Vagina (tissue), 2 donors: Measurements from ENCODE around the gene ZSCAN2. TPM values are rescaled to one million over a fixed set of nuclear protein-coding genes. Genes with fewer than 3 reads are reported as not detected.
"Not testable (repeated sequence)": the region's sequence is repeated elsewhere in the genome, so short reads cannot be mapped to it uniquely, and the experiment has no call there.

Source experiments
- DNase-seq, 2 donors: peaks; one replicate each; pipeline ENCODE4 v3.0.0-alpha.2; 2017; ENCODE audit errors: extremely low spot score in 2 of 2
- H3K27ac ChIP-seq: fragments of 200-600 bp; sonication (generic); one replicate; pipeline ENCODE4 v1.5.1; 2019
- H3K27me3 ChIP-seq: fragments of 200-600 bp; sonication (generic); one replicate; pipeline ENCODE4 v1.5.1; 2019
- H3K36me3 ChIP-seq, 2 donors: fragments of 200-600 bp; sonication (generic); one replicate each; pipeline ENCODE4 v1.5.1; 2017 to 2019
- H3K4me1 ChIP-seq: fragments of 200-600 bp; sonication (generic); one replicate; pipeline ENCODE4 v1.5.1; 2019
- H3K4me3 ChIP-seq, 2 donors: fragments of 200-600 bp; sonication (generic); 1 replicate in 1 of 2; 2 replicates in 1 of 2; pipeline ENCODE4 v1.5.1; 2016 to 2019
- H3K9me3 ChIP-seq: fragments of 200-600 bp; sonication (generic); one replicate; pipeline ENCODE4 v1.5.1; 2019
- CTCF ChIP-seq, 3 experiments: fragments of 450-650 bp in 2 of 3; fragments of 200-600 bp in 1 of 3; sonication (generic) in 1 of 3; IDR thresholded peaks; one replicate each; pipeline ENCODE4 v1.5.1; 2017 to 2019; ENCODE audit warnings: antibody characterized with exemption in 3 of 3, mild to moderate bottlenecking in 2 of 3, moderate library complexity in 2 of 3
- POLR2A ChIP-seq, 2 donors: fragments of 450-650 bp; IDR thresholded peaks; one replicate each; pipeline ENCODE4 v1.6.1; 2017; ENCODE audit warnings: antibody characterized with exemption in 2 of 2, mild to moderate bottlenecking in 2 of 2, moderate library complexity in 2 of 2
- POLR2AphosphoS5 ChIP-seq, 2 donors: sonication (generic); formaldehyde crosslinking; IDR thresholded peaks; one replicate each; pipeline ENCODE4 v1.9.0; 2017; ENCODE audit warnings: antibody characterized with exemption in 2 of 2, mild to moderate bottlenecking in 2 of 2, low read depth in 1 of 2; ENCODE audit not compliant: insufficient read depth in 1 of 2
- intact Hi-C: fragments of 100-400 bp; cut with DNase I; formaldehyde crosslinking; loops from one replicate; pipeline ENCODE4 v1.15.1; 2023
- total RNA-seq: library from RNA; depleted of rRNA; stranded (reverse); fragments of >200 nt; gene quantifications from one replicate; pipeline ENCODE4 v1.2.3, GENCODE V29; 2016

ZSCAN2 gene
- total RNA-seq: 7.9 TPM

DNA sequence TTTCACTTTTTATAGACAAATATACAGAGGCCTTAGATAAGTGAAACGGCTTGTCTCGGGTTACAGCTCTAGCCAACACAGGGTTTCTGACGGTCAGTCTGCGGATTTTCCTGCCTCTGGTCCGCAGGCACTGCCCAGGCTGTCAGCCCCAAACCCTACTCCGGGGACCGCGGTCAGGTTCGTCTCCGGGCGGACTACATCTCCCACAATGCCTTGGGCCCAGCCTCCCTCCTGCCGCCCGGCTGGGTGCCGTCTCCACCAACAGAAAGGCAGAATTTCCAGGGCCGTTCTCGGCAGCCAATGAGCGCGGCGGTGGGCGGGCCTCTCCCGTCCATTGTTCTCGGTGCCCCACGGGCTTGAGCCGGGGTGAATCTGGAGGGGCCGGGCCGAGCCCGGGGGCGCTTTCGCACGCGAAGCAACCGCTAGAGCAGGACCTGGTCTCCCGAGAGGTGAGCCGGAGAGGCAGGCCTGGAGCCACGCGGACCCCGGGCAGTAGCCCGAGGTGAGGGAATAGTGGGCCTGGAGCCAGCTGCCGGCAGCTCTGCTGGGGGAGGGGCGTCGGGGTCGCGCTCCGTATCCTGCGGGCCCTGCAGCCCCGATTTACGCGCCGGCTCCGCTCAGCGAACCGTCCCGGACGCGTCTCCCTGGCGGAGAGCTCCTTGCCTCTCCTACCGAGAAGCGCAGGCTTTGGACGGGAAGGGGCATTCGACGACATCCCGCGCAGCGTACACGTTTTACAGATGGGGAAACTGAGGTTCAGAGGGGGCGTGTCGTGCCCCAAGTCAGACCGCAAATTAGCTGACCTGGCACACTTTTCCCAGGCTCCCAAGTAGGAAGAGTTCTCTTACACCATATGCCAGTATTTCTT lies at the start of gene ZSCAN2:
Gene ZSCAN2, plus strand, starts transcription at position 323 of the 868 bp plus-strand sequence. CDS start 2,919 bp downstream, outside the sequence.
- H3K27ac ChIP-seq: peak within 1 kb of the TSS; percentile 70
- peaks cover 0 to 3% of the 10 kb centered on the region in 2 donors for H3K36me3 ChIP-seq
- TF ChIP-seq POLR2AphosphoS5 (IDR thresholded peaks at IDR 0.05; ENCODE audit: insufficient read depth in 1 of 2, low read depth in 1 of 2) (peak; percentile 70 to 81), POLR2A (IDR thresholded peaks at IDR 0.05) (no peak)
- peak within 1 kb of the TSS; percentile 77 to 93 for H3K4me3 ChIP-seq
- no peaks in the 10 kb centered on the region for H3K27me3 ChIP-seq
- intact Hi-C loops: loop anchor here (5.0 kb wide), 1 partner anchor 326 kb away; no protein-coding TSS in a partner anchor
- H3K9me3 ChIP-seq: no peaks in the 10 kb centered on the region
- H3K4me1 ChIP-seq: peaks cover 19% of the 10 kb centered on the region
- peak in 1 of 2 donors; percentile 95 for DNase-seq

DNA sequence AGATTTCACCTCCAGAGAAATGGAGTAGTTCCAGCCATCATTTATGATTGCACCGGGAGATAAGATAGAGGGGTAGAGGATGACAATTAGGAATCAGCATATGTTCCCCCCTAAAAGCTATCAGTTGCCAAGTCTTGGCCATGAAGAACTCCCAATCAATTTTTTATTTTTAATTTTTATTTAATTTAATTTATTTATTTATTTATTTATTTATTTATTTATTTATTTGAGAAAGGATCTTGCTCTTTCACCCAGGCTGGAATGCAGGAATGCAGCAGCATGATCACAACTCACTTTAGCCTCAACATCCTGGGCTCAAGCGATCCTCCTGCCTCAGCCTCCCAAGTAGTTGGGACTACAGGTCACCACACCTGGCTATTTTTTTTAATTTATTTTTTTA lies 49.2 kb upstream of the ZSCAN2 start:
- H3K9me3 ChIP-seq, H3K4me3 ChIP-seq, H3K27ac ChIP-seq, H3K27me3 ChIP-seq, DNase-seq, intact Hi-C loops, H3K4me1 ChIP-seq: not testable (repeated sequence)
- peaks cover 0 to 13% of the 10 kb centered on the region in 2 donors for H3K36me3 ChIP-seq

DNA sequence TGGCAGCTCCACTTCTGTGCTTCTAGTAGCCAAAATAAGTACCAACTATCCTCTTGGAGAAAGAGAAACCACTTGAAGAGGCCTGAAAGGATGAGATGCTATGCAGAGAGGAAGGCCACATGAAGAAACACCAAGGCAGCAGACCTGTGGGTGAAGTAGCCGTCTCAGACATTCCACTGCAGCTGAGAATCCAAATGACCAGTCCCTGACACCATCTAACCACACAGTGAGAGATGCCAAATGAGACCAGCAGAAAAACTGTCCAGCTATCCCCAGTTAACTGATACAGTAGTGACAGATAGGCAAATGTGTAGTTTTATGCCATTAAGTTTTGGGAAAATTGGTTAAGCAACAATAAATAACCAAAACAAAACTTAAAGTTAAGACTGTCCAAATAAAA lies 47.9 kb upstream of the ZSCAN2 start:
- Histone ChIP-seq H3K4me3 (no peak overlapping the region), H3K4me1 (peaks cover 6% of the 10 kb centered on the region), H3K9me3 (no peaks in the 10 kb centered on the region), H3K27ac (no peak overlapping the region), H3K27me3 (no peaks in the 10 kb centered on the region), H3K36me3 (peaks cover 0 to 13% of the 10 kb centered on the region in 2 donors)
- TF ChIP-seq POLR2AphosphoS5 (IDR thresholded peaks at IDR 0.05; ENCODE audit: insufficient read depth in 1 of 2, low read depth in 1 of 2): no peak
- no peak for TF ChIP-seq POLR2A (IDR thresholded peaks at IDR 0.05)
- TF ChIP-seq CTCF (IDR thresholded peaks at IDR 0.05): no peak
- DNase-seq: no peak
- intact Hi-C loops: no loop called here

GRCh38 chr15:84556690-84557089 lies 44.1 kb upstream of the ZSCAN2 start:
- H3K27me3 ChIP-seq, H3K27ac ChIP-seq, H3K9me3 ChIP-seq, intact Hi-C loops, H3K4me1 ChIP-seq, H3K4me3 ChIP-seq, DNase-seq: not testable (repeated sequence)
- H3K36me3 ChIP-seq: peaks cover 0 to 13% of the 10 kb centered on the region in 2 donors

DNA sequence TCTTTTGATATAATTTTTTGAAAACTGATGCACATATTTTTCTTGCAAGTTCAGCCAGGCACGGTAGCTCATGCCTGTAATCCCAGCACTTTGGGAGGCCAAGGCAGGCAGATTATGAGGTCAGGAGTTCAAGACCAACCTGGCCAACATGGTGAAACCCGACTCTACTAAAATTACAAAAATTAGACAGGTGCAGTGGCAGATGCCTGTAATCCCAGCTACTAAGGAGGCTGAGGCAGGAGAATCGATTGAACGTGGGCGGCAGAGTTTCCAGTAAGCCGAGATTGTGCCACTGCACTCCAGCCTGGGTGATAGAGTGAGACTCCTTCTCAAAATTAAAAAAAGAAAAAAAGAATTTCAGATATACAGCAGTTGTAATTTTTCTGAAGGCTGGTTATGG lies 32.8 kb upstream of the ZSCAN2 start:
- H3K9me3 ChIP-seq, DNase-seq, H3K4me3 ChIP-seq, H3K36me3 ChIP-seq, H3K27me3 ChIP-seq, intact Hi-C loops, H3K27ac ChIP-seq: not testable (repeated sequence)
- peaks cover 19% of the 10 kb centered on the region for H3K4me1 ChIP-seq

DNA sequence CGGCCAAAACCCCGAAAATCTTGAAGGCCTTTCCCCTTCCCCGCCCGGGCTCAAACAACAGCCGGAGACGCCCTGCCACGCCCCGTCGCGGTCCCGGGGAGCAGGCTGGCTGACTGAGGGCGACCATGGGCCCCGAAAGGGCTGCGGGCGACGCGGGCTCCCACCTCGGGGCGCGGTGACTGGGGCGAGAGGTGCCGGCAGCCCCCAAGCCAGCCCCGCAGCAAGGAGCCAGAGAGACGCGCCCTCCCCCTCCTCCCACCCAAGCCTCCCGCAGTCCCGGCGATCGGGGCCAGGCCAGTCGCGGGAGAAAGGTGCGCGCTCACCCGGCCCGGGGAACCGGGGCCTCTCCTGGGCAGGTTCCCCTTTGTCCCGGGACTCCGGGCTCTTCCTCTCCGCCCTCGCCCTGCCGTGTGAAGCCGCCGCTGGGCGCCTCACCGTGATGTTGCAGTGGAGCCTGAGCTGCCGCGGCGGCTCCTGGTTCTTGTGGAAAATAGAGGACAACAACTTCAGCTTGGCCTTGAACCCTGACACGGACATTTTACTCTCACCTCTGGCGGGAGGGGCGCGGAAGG lies 30.6 kb upstream of the ZSCAN2 start:
- Histone ChIP-seq H3K27me3 (no peaks in the 10 kb centered on the region), H3K4me3 (peak overlapping the region; percentile 65 to 79), H3K4me1 (peaks cover 17% of the 10 kb centered on the region), H3K36me3 (no peaks in the 10 kb centered on the region), H3K9me3 (no peaks in the 10 kb centered on the region), H3K27ac (peak overlapping the region; percentile 92)
- intact Hi-C loops: no loop called here
- no peak for TF ChIP-seq CTCF (IDR thresholded peaks at IDR 0.05)
- TF ChIP-seq POLR2A (IDR thresholded peaks at IDR 0.05): peak in 1 of 2 donors; percentile 19
- TF ChIP-seq POLR2AphosphoS5 (IDR thresholded peaks at IDR 0.05; ENCODE audit: insufficient read depth in 1 of 2, low read depth in 1 of 2): no peak
- no peak for DNase-seq

GRCh38 chr15:84572231-84572630 lies 28.6 kb upstream of the ZSCAN2 start:
- Histone ChIP-seq H3K36me3 (no peaks in the 10 kb centered on the region), H3K4me1 (peaks cover 16% of the 10 kb centered on the region), H3K4me3 (no peak overlapping the region), H3K9me3 (no peaks in the 10 kb centered on the region), H3K27me3 (no peaks in the 10 kb centered on the region), H3K27ac (no peak overlapping the region)
- no peak for TF ChIP-seq POLR2AphosphoS5 (IDR thresholded peaks at IDR 0.05; ENCODE audit: insufficient read depth in 1 of 2, low read depth in 1 of 2)
- intact Hi-C loops: no loop called here
- DNase-seq: no peak
